ENCODE measurements around the gene SIPA1L2. TPM values are rescaled to one million over a fixed set of nuclear protein-coding genes. Genes with fewer than 3 reads are reported as not detected.
"Not testable (repeated sequence)": the region's sequence is repeated elsewhere in the genome, so short reads cannot be mapped to it uniquely, and the experiment has no call there.

SIPA1L2 gene
- total RNA-seq, 1 donor from 2014 or later = 14.5 TPM

DNA sequence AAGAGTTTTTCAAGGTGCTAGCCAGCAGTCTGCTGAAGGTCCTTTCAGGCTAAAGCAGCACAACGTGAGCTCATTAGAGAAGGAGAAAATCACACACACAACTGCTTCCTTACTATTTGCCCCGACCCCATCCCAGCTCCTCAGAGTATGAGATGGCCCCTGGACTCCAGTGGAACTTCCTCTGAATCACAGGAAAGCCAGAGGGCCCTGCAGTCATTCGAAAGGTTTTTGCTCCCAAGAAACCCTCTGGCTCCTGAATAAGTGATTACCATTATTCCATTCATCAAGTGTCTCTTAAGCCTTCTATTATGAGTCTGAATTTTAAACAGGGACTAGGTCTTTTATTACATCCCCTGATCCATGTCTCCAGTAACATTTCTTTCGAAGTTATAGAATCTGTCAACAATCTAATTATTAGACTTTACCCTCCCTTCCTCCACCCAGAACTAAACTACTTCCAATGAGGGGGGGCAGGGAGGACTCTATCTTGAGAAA, 14.6 kb downstream of the SIPA1L2 start:
- Mint-ChIP-seq H3K4me3 (ENCODE audit: unreplicated experiment) (no peak overlapping the region), H3K27ac (ENCODE audit: unreplicated experiment) (no peak overlapping the region), H3K36me3 (ENCODE audit: unreplicated experiment) (peaks cover 10% of the 10 kb centered on the region), H3K9me3 (ENCODE audit: unreplicated experiment) (peaks cover 6% of the 10 kb centered on the region), H3K27me3 (ENCODE audit: unreplicated experiment) (no peaks in the 10 kb centered on the region), H3K4me1 (ENCODE audit: unreplicated experiment) (peaks cover 27% of the 10 kb centered on the region)
- TF ChIP-seq, protein P1, sequence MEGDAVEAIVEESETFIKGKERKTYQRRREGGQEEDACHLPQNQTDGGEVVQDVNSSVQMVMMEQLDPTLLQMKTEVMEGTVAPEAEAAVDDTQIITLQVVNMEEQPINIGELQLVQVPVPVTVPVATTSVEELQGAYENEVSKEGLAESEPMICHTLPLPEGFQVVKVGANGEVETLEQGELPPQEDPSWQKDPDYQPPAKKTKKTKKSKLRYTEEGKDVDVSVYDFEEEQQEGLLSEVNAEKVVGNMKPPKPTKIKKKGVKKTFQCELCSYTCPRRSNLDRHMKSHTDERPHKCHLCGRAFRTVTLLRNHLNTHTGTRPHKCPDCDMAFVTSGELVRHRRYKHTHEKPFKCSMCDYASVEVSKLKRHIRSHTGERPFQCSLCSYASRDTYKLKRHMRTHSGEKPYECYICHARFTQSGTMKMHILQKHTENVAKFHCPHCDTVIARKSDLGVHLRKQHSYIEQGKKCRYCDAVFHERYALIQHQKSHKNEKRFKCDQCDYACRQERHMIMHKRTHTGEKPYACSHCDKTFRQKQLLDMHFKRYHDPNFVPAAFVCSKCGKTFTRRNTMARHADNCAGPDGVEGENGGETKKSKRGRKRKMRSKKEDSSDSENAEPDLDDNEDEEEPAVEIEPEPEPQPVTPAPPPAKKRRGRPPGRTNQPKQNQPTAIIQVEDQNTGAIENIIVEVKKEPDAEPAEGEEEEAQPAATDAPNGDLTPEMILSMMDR (IDR thresholded peaks at IDR 0.05) = no peak
- DNase-seq (ENCODE audit: extremely low spot score, unreplicated experiment) = no peak

DNA sequence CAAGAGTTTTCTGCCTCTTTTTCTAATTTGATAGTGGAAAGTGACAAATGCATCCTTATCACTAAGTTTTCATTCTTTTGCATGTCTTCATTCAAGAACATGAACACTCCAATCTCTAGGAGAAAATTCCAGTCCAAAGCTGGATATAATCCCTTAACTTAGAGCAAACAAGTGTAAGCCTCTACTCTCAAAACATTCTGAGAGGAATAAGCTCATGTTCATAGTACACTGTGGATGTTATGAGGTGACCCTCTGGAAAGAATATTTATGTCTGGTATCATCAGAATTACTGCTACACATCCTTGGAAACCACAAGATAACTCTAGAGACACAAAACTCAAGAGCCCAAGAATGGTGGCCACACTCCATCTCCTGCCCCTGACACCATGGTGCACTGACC, 15.1 kb downstream of the SIPA1L2 start:
- no peak for DNase-seq (ENCODE audit: extremely low spot score, unreplicated experiment)
- peaks cover 23% of the 10 kb centered on the region for H3K4me1 Mint-ChIP-seq (ENCODE audit: unreplicated experiment)
- no peaks in the 10 kb centered on the region for H3K27me3 Mint-ChIP-seq (ENCODE audit: unreplicated experiment)
- H3K36me3 Mint-ChIP-seq (ENCODE audit: unreplicated experiment) = peaks cover 10% of the 10 kb centered on the region
- H3K4me3 Mint-ChIP-seq (ENCODE audit: unreplicated experiment) = no peak overlapping the region
- H3K9me3 Mint-ChIP-seq (ENCODE audit: unreplicated experiment) = peaks cover 6% of the 10 kb centered on the region
- TF ChIP-seq, protein P1 (IDR thresholded peaks at IDR 0.05) = no peak
- no peak overlapping the region for H3K27ac Mint-ChIP-seq (ENCODE audit: unreplicated experiment)

DNA sequence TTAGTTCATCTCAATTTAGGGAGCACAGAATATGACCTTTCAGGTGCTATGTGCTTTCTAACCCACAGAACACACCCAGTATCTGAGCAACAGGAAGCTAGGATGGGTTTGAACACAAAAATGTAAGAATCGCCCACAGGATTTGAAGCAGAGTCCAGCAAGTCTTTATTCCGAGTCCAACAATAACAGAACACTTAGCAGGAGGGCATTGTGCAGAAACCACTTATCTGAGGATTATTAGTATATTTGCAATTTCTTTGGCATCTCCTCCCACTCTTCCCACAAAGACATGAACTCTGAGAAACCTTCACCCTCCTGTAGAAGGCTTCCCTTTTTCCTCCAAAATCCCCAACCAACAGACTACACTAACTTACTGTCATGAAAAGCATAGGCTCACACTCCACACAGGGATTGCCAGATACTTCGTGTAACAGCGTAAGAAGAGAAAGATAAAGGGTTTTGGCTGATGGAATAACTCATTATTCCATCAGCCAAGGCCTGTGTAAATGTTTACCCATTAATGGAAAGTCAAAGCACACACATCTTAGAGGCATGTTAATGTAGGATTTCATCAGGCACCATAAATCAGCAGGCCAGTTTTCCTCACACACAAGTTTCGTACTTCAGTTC, 16.1 kb downstream of the SIPA1L2 start:
- Mint-ChIP-seq H3K9me3 (ENCODE audit: unreplicated experiment) (peaks cover 6% of the 10 kb centered on the region), H3K4me1 (ENCODE audit: unreplicated experiment) (peaks cover 23% of the 10 kb centered on the region), H3K27ac (ENCODE audit: unreplicated experiment) (peak overlapping the region; percentile 6), H3K27me3 (ENCODE audit: unreplicated experiment) (no peaks in the 10 kb centered on the region), H3K36me3 (ENCODE audit: unreplicated experiment) (peaks cover 10% of the 10 kb centered on the region), H3K4me3 (ENCODE audit: unreplicated experiment) (no peak overlapping the region)
- no peak for DNase-seq (ENCODE audit: extremely low spot score, unreplicated experiment)
- TF ChIP-seq, protein P1 (IDR thresholded peaks at IDR 0.05) = no peak

DNA sequence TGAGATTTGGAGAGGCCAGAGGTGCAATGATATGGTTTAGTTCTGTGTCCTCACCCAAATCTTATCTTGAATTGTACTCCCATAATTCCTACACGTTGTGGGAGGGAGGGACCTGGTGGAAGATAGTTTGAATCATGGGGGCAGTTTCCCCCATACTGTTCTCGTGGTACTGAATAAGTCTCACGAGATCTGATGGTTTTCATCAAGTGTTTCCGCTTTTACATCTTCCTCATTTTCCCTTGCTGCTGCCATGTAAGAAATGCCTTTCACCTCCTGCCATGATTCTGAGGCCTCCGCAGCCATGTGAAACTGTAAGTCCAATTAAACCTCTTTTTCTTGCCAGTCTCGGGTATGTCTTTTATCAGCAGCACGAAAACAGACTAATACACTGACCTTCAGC, 17.1 kb downstream of the SIPA1L2 start:
- not testable (repeated sequence) for H3K9me3 Mint-ChIP-seq (ENCODE audit: unreplicated experiment); H3K27ac Mint-ChIP-seq (ENCODE audit: unreplicated experiment); DNase-seq (ENCODE audit: extremely low spot score, unreplicated experiment); H3K4me3 Mint-ChIP-seq (ENCODE audit: unreplicated experiment); H3K27me3 Mint-ChIP-seq (ENCODE audit: unreplicated experiment)
- H3K36me3 Mint-ChIP-seq (ENCODE audit: unreplicated experiment) = peaks cover 14% of the 10 kb centered on the region
- H3K4me1 Mint-ChIP-seq (ENCODE audit: unreplicated experiment) = peaks cover 23% of the 10 kb centered on the region

DNA sequence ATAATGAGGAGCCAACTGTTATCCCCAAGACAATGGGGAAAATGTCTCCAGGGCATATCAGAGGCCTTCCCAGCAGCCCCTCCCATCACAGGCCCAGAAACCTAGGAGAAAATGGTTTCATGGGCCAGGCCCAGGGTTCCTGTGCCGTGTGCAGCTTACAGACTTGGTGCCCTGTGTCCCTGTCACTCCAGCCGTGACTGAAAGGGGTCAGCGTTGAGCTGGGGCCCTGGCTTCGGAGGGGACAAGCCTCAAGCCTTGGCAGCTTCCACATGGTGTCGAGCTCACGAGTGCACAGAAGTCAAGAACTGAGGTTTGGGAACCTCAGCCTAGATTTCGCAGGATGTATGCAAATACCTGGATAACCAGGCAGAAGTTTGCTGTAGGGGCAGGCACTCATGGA, 18.1 kb downstream of the SIPA1L2 start:
- H3K27me3 Mint-ChIP-seq (ENCODE audit: unreplicated experiment) = no peaks in the 10 kb centered on the region
- no peak overlapping the region for H3K27ac Mint-ChIP-seq (ENCODE audit: unreplicated experiment)
- TF ChIP-seq, protein P1 (IDR thresholded peaks at IDR 0.05) = no peak
- H3K9me3 Mint-ChIP-seq (ENCODE audit: unreplicated experiment) = peaks cover 6% of the 10 kb centered on the region
- H3K4me3 Mint-ChIP-seq (ENCODE audit: unreplicated experiment) = no peak overlapping the region
- peaks cover 23% of the 10 kb centered on the region for H3K4me1 Mint-ChIP-seq (ENCODE audit: unreplicated experiment)
- H3K36me3 Mint-ChIP-seq (ENCODE audit: unreplicated experiment) = peaks cover 14% of the 10 kb centered on the region
- no peak for DNase-seq (ENCODE audit: extremely low spot score, unreplicated experiment)

DNA sequence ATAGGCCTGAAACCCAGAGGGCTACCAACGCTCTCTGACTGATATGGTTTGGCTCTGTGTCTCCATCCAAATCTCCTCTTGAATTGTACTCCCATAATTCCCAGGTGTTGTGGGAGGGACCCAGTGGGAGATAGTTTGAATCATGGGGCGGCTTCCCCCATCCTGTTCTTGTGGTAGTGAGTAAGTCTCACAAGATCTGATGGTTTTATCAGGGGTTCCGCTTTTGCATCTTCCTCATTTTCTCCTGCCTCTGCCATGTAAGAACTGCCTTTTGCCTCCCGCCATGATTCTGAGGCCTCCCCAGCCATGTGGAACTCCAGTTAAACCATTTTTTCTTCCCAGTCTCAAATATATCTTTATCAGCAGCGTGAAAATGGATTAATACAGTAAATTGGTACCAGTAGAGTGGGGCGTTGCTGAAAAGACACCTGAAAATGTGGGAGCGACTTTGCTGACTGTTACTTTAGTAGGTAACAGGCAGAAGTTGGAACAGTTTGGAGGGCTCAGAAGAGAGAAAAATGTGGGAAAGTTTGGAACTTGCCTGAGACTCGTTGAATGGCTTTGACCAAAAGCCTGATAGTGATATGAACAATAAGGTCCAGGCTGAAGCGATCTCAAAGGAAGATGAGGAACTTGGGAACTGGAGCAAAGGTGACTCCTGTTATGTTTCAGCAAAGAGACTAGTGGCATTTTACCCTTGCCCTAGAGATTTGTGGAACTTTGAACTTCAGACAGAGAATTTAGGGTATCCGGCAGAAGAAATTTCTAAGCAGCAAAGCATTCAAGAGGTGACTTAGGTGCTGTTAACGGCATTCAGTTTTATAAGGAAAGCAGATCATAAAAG, 18.8 kb downstream of the SIPA1L2 start:
- not testable (repeated sequence) for H3K9me3 Mint-ChIP-seq (ENCODE audit: unreplicated experiment); H3K27ac Mint-ChIP-seq (ENCODE audit: unreplicated experiment); H3K4me3 Mint-ChIP-seq (ENCODE audit: unreplicated experiment); DNase-seq (ENCODE audit: extremely low spot score, unreplicated experiment); H3K27me3 Mint-ChIP-seq (ENCODE audit: unreplicated experiment)
- peaks cover 14% of the 10 kb centered on the region for H3K36me3 Mint-ChIP-seq (ENCODE audit: unreplicated experiment)
- peaks cover 23% of the 10 kb centered on the region for H3K4me1 Mint-ChIP-seq (ENCODE audit: unreplicated experiment)

All from osteocyte (in vitro differentiated cells).